ENCODE data around the gene AAK1. TPM values are rescaled to one million over a fixed set of nuclear protein-coding genes. Genes with fewer than 3 reads are reported as not detected.

Gene AAK1
- polyA plus RNA-seq, 1 donor (not counting 4 experiments of a cell fraction or from before 2014, with no cell fraction given), result 12.3 TPM

DNA sequence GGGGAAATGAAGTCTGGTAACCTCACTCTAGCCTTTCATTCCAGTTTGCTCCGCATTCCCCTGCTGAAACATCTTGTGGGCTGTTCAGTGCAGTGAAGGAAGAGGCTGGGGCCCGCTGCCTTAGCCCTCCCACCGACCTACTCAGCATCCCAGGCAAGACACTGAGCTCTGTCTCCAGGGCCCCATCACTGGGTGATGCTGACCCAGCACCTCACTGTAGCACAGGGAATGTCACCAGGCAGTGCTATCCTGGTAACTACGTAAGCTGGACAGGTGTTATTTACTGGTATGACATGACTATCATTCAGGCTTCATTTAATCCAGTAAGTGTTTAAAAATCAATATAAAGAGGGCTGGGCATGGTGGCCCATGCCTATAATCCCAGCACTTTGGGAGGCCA, 105.3 kb downstream of the AAK1 start:
- Histone ChIP-seq H3K9ac (ENCODE audit: control insufficient read depth, extremely low read depth, insufficient read depth, low read length) (no peak overlapping the region), H3K27me3 (ENCODE audit: control insufficient read depth, extremely low read depth, insufficient read depth, low read length) (no peaks in the 10 kb centered on the region), H3K79me2 (ENCODE audit: control insufficient read depth, insufficient read depth, low read length) (no peaks in the 10 kb centered on the region), H3K9me1 (ENCODE audit: control insufficient read depth, extremely low read depth, insufficient read depth, low read length) (no peaks in the 10 kb centered on the region), H3K9me3 (ENCODE audit: control insufficient read depth, low read depth, low read length) (no peaks in the 10 kb centered on the region), H3K4me2 (ENCODE audit: control insufficient read depth, extremely low read depth, insufficient read depth, low read depth, low read length) (no peak overlapping the region), H4K20me1 (ENCODE audit: control insufficient read depth, extremely low read depth, insufficient read depth, low read length) (no peaks in the 10 kb centered on the region), H3K27ac (ENCODE audit: control insufficient read depth, insufficient read depth, low read length) (no peak overlapping the region), H2AFZ (ENCODE audit: control insufficient read depth, low read length) (no peak overlapping the region), H3K4me3 (ENCODE audit: control insufficient read depth in 2 of 3, extremely low read depth in 1 of 3, insufficient read depth in 2 of 3, low read depth in 1 of 3, low read length in 3 of 3) (no peak overlapping the region), H3K36me3 (ENCODE audit: control insufficient read depth in 2 of 2, extremely low read depth in 1 of 2, insufficient read depth in 2 of 2, low read length in 2 of 2) (peaks cover 0 to 17% of the 10 kb centered on the region in 2 experiments), H3K4me1 (ENCODE audit: control insufficient read depth, extremely low read depth, insufficient read depth, low read length) (peaks cover 3% of the 10 kb centered on the region)
- FAIRE-seq, result no peak
- TF ChIP-seq EZH2 (IDR thresholded peaks at IDR 0.05; ENCODE audit: low read length), result no peak
- TF ChIP-seq, protein P1, sequence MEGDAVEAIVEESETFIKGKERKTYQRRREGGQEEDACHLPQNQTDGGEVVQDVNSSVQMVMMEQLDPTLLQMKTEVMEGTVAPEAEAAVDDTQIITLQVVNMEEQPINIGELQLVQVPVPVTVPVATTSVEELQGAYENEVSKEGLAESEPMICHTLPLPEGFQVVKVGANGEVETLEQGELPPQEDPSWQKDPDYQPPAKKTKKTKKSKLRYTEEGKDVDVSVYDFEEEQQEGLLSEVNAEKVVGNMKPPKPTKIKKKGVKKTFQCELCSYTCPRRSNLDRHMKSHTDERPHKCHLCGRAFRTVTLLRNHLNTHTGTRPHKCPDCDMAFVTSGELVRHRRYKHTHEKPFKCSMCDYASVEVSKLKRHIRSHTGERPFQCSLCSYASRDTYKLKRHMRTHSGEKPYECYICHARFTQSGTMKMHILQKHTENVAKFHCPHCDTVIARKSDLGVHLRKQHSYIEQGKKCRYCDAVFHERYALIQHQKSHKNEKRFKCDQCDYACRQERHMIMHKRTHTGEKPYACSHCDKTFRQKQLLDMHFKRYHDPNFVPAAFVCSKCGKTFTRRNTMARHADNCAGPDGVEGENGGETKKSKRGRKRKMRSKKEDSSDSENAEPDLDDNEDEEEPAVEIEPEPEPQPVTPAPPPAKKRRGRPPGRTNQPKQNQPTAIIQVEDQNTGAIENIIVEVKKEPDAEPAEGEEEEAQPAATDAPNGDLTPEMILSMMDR (optimal IDR thresholded peaks at IDR 0.05 in 1 of 3, IDR thresholded peaks at IDR 0.05 in 1 of 3, conservative IDR thresholded peaks at IDR 0.05 in 1 of 3; ENCODE audit: extremely low read depth in 1 of 3, insufficient read depth in 2 of 3, low read length in 3 of 3), result no peak
- DNase-seq (ENCODE audit: low read depth, low spot score), result no peak
- dilution Hi-C loops (cut with MboI; ENCODE audit: extremely low pct_ligation_motif_present, low sequenced_read_pairs), result no loop called here

DNA sequence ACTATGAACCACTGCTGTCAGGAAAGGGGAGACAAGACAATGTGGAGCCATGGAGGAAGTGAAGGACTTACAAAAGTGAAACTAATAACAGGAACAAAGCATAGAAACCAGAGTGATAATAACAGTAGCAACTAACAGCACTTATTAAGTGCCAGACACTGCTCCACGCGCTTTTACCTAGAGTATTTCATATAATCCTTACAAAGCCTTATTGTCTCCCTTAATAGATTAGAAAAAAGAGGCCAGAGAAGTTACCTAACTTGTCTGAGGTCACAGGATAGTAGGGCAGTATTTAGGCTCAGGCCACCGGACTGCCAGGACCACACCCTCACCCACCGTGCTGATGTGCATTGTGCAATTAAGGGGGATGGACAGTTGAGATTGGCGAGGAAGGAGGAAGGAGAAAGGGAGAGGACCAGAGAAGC, 107.7 kb downstream of the AAK1 start:
- H3K79me2 ChIP-seq (ENCODE audit: control insufficient read depth, insufficient read depth, low read length), result no peaks in the 10 kb centered on the region
- no peak overlapping the region for H3K9ac ChIP-seq (ENCODE audit: control insufficient read depth, extremely low read depth, insufficient read depth, low read length)
- no peak for TF ChIP-seq EZH2 (IDR thresholded peaks at IDR 0.05; ENCODE audit: low read length)
- TF ChIP-seq, protein P1 (optimal IDR thresholded peaks at IDR 0.05 in 1 of 3, IDR thresholded peaks at IDR 0.05 in 1 of 3, conservative IDR thresholded peaks at IDR 0.05 in 1 of 3; ENCODE audit: extremely low read depth in 1 of 3, insufficient read depth in 2 of 3, low read length in 3 of 3), result no peak
- no peak overlapping the region for H3K4me2 ChIP-seq (ENCODE audit: control insufficient read depth, extremely low read depth, insufficient read depth, low read depth, low read length)
- DNase-seq (ENCODE audit: low read depth, low spot score), result no peak
- H3K27ac ChIP-seq (ENCODE audit: control insufficient read depth, insufficient read depth, low read length), result no peak overlapping the region
- H3K27me3 ChIP-seq (ENCODE audit: control insufficient read depth, extremely low read depth, insufficient read depth, low read length), result no peaks in the 10 kb centered on the region
- no peaks in the 10 kb centered on the region for H4K20me1 ChIP-seq (ENCODE audit: control insufficient read depth, extremely low read depth, insufficient read depth, low read length)
- H3K36me3 ChIP-seq (ENCODE audit: control insufficient read depth in 2 of 2, extremely low read depth in 1 of 2, insufficient read depth in 2 of 2, low read length in 2 of 2), result peaks cover 0 to 17% of the 10 kb centered on the region in 2 experiments
- H3K4me1 ChIP-seq (ENCODE audit: control insufficient read depth, extremely low read depth, insufficient read depth, low read length), result peaks cover 3% of the 10 kb centered on the region
- H3K4me3 ChIP-seq (ENCODE audit: control insufficient read depth in 2 of 3, extremely low read depth in 1 of 3, insufficient read depth in 2 of 3, low read depth in 1 of 3, low read length in 3 of 3), result no peak overlapping the region
- FAIRE-seq, result no peak
- H2AFZ ChIP-seq (ENCODE audit: control insufficient read depth, low read length), result no peak overlapping the region
- H3K9me3 ChIP-seq (ENCODE audit: control insufficient read depth, low read depth, low read length), result no peaks in the 10 kb centered on the region
- dilution Hi-C loops (cut with MboI; ENCODE audit: extremely low pct_ligation_motif_present, low sequenced_read_pairs), result no loop called here
- H3K9me1 ChIP-seq (ENCODE audit: control insufficient read depth, extremely low read depth, insufficient read depth, low read length), result no peaks in the 10 kb centered on the region

Measured in keratinocyte (primary cell).